ENCODE data around the gene CCDC61. TPM values are rescaled to one million over a fixed set of nuclear protein-coding genes. Genes with fewer than 3 reads are reported as not detected.

Gene CCDC61
- total RNA-seq, 1 experiment from 2014 or later, result 6.3 TPM

GRCh38 chr19:46016426-46017094 lies 21.3 kb downstream of the CCDC61 start:
- DNase-seq, result peak; percentile 76
- H3F3A ChIP-seq (ENCODE audit: low read length, unreplicated experiment), result no peaks in the 10 kb centered on the region

GRCh38 chr19:46017095-46017429 lies 21.8 kb downstream of the CCDC61 start:
- POLR2A ChIA-PET (ENCODE audit: unreplicated experiment), result no interaction called here
- no peaks in the 10 kb centered on the region for H3K36me3 ChIP-seq (ENCODE audit: low read depth, low read length)
- no TSS peak for BruUV-seq (replicated peaks)
- TF ChIP-seq CTCF (conservative IDR thresholded peaks at IDR 0.05; ENCODE audit: low read depth, low read length), result no peak
- no peak for TF ChIP-seq EZH2phosphoT487 (IDR thresholded peaks at IDR 0.05; ENCODE audit: borderline replicate concordance, low read length)
- DNase-seq, result no peak
- ATAC-seq, result no peak
- no peak overlapping the region for H3K4me3 ChIP-seq (ENCODE audit: low read length)
- no peaks in the 10 kb centered on the region for H3K27me3 ChIP-seq (ENCODE audit: low read length)
- H3K27ac ChIP-seq (ENCODE audit: low read length), result no peak overlapping the region
- intact Hi-C loops (cut with micrococcal nuclease), result no loop called here
- no peak overlapping the region for H3K4me2 ChIP-seq (ENCODE audit: low read length)
- no peak overlapping the region for H3K9ac ChIP-seq (ENCODE audit: low read length)
- no peaks in the 10 kb centered on the region for H3K4me1 ChIP-seq (ENCODE audit: insufficient read depth, low read length)
- no peaks in the 10 kb centered on the region for H4K20me1 ChIP-seq (ENCODE audit: low read length)
- no peaks in the 10 kb centered on the region for H3F3A ChIP-seq (ENCODE audit: low read length, unreplicated experiment)
- CTCF ChIA-PET, result no interaction called here
- H3K79me2 ChIP-seq (ENCODE audit: low read length), result no peaks in the 10 kb centered on the region
- H2AFZ ChIP-seq (ENCODE audit: low read length), result no peak overlapping the region
- H3K9me2 ChIP-seq (replicated peaks; ENCODE audit: low read length), result no peaks in the 10 kb centered on the region
- H3K9me3 ChIP-seq (ENCODE audit: low read length), result no peaks in the 10 kb centered on the region

More at GRCh38 chr19:46016426-46017094, 21.3 kb downstream of the CCDC61 start:
- CTCF ChIA-PET, result no interaction called here
- no peaks in the 10 kb centered on the region for H3K9me2 ChIP-seq (replicated peaks; ENCODE audit: low read length)
- no peak overlapping the region for H3K27ac ChIP-seq (ENCODE audit: low read length)
- peak; percentile 85 for ATAC-seq
- H2AFZ ChIP-seq (ENCODE audit: low read length), result peak overlapping the region; percentile 96
- H3K36me3 ChIP-seq (ENCODE audit: low read depth, low read length), result no peaks in the 10 kb centered on the region
- H3K9ac ChIP-seq (ENCODE audit: low read length), result no peak overlapping the region
- H3K79me2 ChIP-seq (ENCODE audit: low read length), result no peaks in the 10 kb centered on the region
- no TSS peak for BruUV-seq (replicated peaks)
- peak overlapping the region; percentile 76 for H3K4me3 ChIP-seq (ENCODE audit: low read length)
- H4K20me1 ChIP-seq (ENCODE audit: low read length), result no peaks in the 10 kb centered on the region
- POLR2A ChIA-PET (ENCODE audit: unreplicated experiment), result no interaction called here
- TF ChIP-seq CTCF (conservative IDR thresholded peaks at IDR 0.05; ENCODE audit: low read depth, low read length) (peak; percentile 50), EZH2phosphoT487 (IDR thresholded peaks at IDR 0.05; ENCODE audit: borderline replicate concordance, low read length) (no peak)
- intact Hi-C loops (cut with micrococcal nuclease), result no loop called here
- H3K27me3 ChIP-seq (ENCODE audit: low read length), result no peaks in the 10 kb centered on the region
- H3K4me2 ChIP-seq (ENCODE audit: low read length), result peak overlapping the region; percentile 98
- H3K4me1 ChIP-seq (ENCODE audit: insufficient read depth, low read length), result no peaks in the 10 kb centered on the region
- H3K9me3 ChIP-seq (ENCODE audit: low read length), result no peaks in the 10 kb centered on the region

GRCh38 chr19:46017874-46018675 lies 22.8 kb downstream of the CCDC61 start:
- Histone ChIP-seq H3K4me3 (ENCODE audit: low read length) (no peak overlapping the region), H3K9me2 (replicated peaks; ENCODE audit: low read length) (no peaks in the 10 kb centered on the region), H3K9me3 (ENCODE audit: low read length) (no peaks in the 10 kb centered on the region), H2AFZ (ENCODE audit: low read length) (no peak overlapping the region), H3K9ac (ENCODE audit: low read length) (no peak overlapping the region), H3K4me2 (ENCODE audit: low read length) (no peak overlapping the region), H3K4me1 (ENCODE audit: insufficient read depth, low read length) (no peaks in the 10 kb centered on the region), H4K20me1 (ENCODE audit: low read length) (no peaks in the 10 kb centered on the region), H3K36me3 (ENCODE audit: low read depth, low read length) (no peaks in the 10 kb centered on the region), H3K27me3 (ENCODE audit: low read length) (no peaks in the 10 kb centered on the region), H3K27ac (ENCODE audit: low read length) (no peak overlapping the region), H3K79me2 (ENCODE audit: low read length) (no peaks in the 10 kb centered on the region), H3F3A (ENCODE audit: low read length, unreplicated experiment) (no peaks in the 10 kb centered on the region)
- TF ChIP-seq EZH2 (IDR thresholded peaks at IDR 0.05; ENCODE audit: low read length, unreplicated experiment) (no peak), CTCF (conservative IDR thresholded peaks at IDR 0.05; ENCODE audit: low read depth, low read length) (no peak), EZH2phosphoT487 (IDR thresholded peaks at IDR 0.05; ENCODE audit: borderline replicate concordance, low read length) (no peak)
- BruUV-seq (replicated peaks), result no TSS peak
- ATAC-seq (no peak), DNase-seq (no peak)
- ChIA-PET CTCF (no interaction called here), POLR2A (ENCODE audit: unreplicated experiment) (no interaction called here)
- intact Hi-C loops (cut with micrococcal nuclease), result no loop called here

Data from PC-3 (cell line).